ENCODE data around the gene AP1S2.
"Not testable (repeated sequence)": the region's sequence is repeated elsewhere in the genome, so short reads cannot be mapped to it uniquely, and the experiment has no call there.

AP1S2 gene

GRCh38 chrX:15854080-15854655 is 445 bp downstream of the AP1S2 start:
- H3K36me3 ChIP-seq (ENCODE audit: insufficient read depth, low read depth, low read length): peaks cover 48% of the 10 kb centered on the region
- H3K27ac ChIP-seq (ENCODE audit: low read length): peak overlapping the region; percentile 94
- H3K9me3 ChIP-seq (ENCODE audit: insufficient read depth, low read depth, low read length): no peaks in the 10 kb centered on the region
- peak overlapping the region; percentile 96 for H3K9ac ChIP-seq (ENCODE audit: low read depth, low read length)
- H3K4me3 ChIP-seq (ENCODE audit: low read length): peak overlapping the region; percentile 97
- H3K4me1 ChIP-seq (ENCODE audit: insufficient read depth, low read length): peaks cover 16% of the 10 kb centered on the region; the same call in 1 of the 2 replicates
- H3K27me3 ChIP-seq (ENCODE audit: insufficient read depth, low read length): no peaks in the 10 kb centered on the region

GRCh38 chrX:15853586-15854079 is 980 bp downstream of the AP1S2 start:
- Histone ChIP-seq H3K4me1 (ENCODE audit: insufficient read depth, low read length) (peaks cover 16% of the 10 kb centered on the region; the same call in 1 of the 2 replicates), H3K27ac (ENCODE audit: low read length) (peak overlapping the region; percentile 94), H3K36me3 (ENCODE audit: insufficient read depth, low read depth, low read length) (peaks cover 54% of the 10 kb centered on the region), H3K4me3 (ENCODE audit: low read length) (peak overlapping the region; percentile 97), H3K9me3 (ENCODE audit: insufficient read depth, low read depth, low read length) (no peaks in the 10 kb centered on the region), H3K9ac (ENCODE audit: low read depth, low read length) (peak overlapping the region; percentile 96), H3K27me3 (ENCODE audit: insufficient read depth, low read length) (no peaks in the 10 kb centered on the region)

GRCh38 chrX:15849555-15849954 is 5.1 kb downstream of the AP1S2 start:
- no peaks in the 10 kb centered on the region for H3K9me3 ChIP-seq (ENCODE audit: insufficient read depth, low read depth, low read length)

GRCh38 chrX:15848576-15848975 is 6.0 kb downstream of the AP1S2 start:
- Histone ChIP-seq H3K27me3 (ENCODE audit: insufficient read depth, low read length) (no peaks in the 10 kb centered on the region), H3K4me3 (ENCODE audit: low read length) (0 out of 2 replicates have a peak overlapping the region, but pooled peaks have one; percentile 6), H3K9me3 (ENCODE audit: insufficient read depth, low read depth, low read length) (no peaks in the 10 kb centered on the region), H3K4me1 (ENCODE audit: insufficient read depth, low read length) (peaks cover 7% of the 10 kb centered on the region; the same call in 1 of the 2 replicates), H3K9ac (ENCODE audit: low read depth, low read length) (peak overlapping the region; percentile 21; the same call in 1 of the 2 replicates), H3K36me3 (ENCODE audit: insufficient read depth, low read depth, low read length) (peaks cover 100% of the 10 kb centered on the region), H3K27ac (ENCODE audit: low read length) (no peak overlapping the region)

More at GRCh38 chrX:15849555-15849954, 5.1 kb downstream of the AP1S2 start:
- Histone ChIP-seq H3K4me3 (ENCODE audit: low read length) (peak overlapping the region; percentile 97; the same call in 1 of the 2 replicates), H3K36me3 (ENCODE audit: insufficient read depth, low read depth, low read length) (peaks cover 94% of the 10 kb centered on the region), H3K27me3 (ENCODE audit: insufficient read depth, low read length) (no peaks in the 10 kb centered on the region), H3K9ac (ENCODE audit: low read depth, low read length) (peak overlapping the region; percentile 41; the same call in 1 of the 2 replicates), H3K27ac (ENCODE audit: low read length) (no peak overlapping the region), H3K4me1 (ENCODE audit: insufficient read depth, low read length) (peaks cover 7% of the 10 kb centered on the region; the same call in 1 of the 2 replicates)

- Histone ChIP-seq H3K9me3 (ENCODE audit: insufficient read depth, low read depth, low read length) (no peaks in the 10 kb centered on the region), H3K4me1 (ENCODE audit: insufficient read depth, low read length) (no peaks in the 10 kb centered on the region), H3K4me3 (ENCODE audit: low read length) (no peak overlapping the region), H3K9ac (ENCODE audit: low read depth, low read length) (no peak overlapping the region), H3K36me3 (ENCODE audit: insufficient read depth, low read depth, low read length) (peaks cover 97% of the 10 kb centered on the region), H3K27ac (ENCODE audit: low read length) (no peak overlapping the region), H3K27me3 (ENCODE audit: insufficient read depth, low read length) (no peaks in the 10 kb centered on the region)
Observed at GRCh38 chrX:15843960-15844359, 10.7 kb downstream of the AP1S2 start.

- H3K27me3 ChIP-seq (ENCODE audit: insufficient read depth, low read length): no peaks in the 10 kb centered on the region
- no peak overlapping the region for H3K27ac ChIP-seq (ENCODE audit: low read length)
- no peak overlapping the region for H3K9ac ChIP-seq (ENCODE audit: low read depth, low read length)
- no peaks in the 10 kb centered on the region for H3K4me1 ChIP-seq (ENCODE audit: insufficient read depth, low read length)
- peaks cover 94% of the 10 kb centered on the region for H3K36me3 ChIP-seq (ENCODE audit: insufficient read depth, low read depth, low read length)
- H3K4me3 ChIP-seq (ENCODE audit: low read length): no peak overlapping the region
- no peaks in the 10 kb centered on the region for H3K9me3 ChIP-seq (ENCODE audit: insufficient read depth, low read depth, low read length)
Observed at GRCh38 chrX:15841853-15842516, 12.6 kb downstream of the AP1S2 start.

GRCh38 chrX:15838017-15838416 is 16.6 kb downstream of the AP1S2 start:
- Histone ChIP-seq H3K27ac (ENCODE audit: low read length) (no peak overlapping the region), H3K4me3 (ENCODE audit: low read length) (no peak overlapping the region), H3K9ac (ENCODE audit: low read depth, low read length) (no peak overlapping the region), H3K4me1 (ENCODE audit: insufficient read depth, low read length) (peaks cover 4% of the 10 kb centered on the region; the same call in 1 of the 2 replicates), H3K9me3 (ENCODE audit: insufficient read depth, low read depth, low read length) (no peaks in the 10 kb centered on the region), H3K27me3 (ENCODE audit: insufficient read depth, low read length) (no peaks in the 10 kb centered on the region), H3K36me3 (ENCODE audit: insufficient read depth, low read depth, low read length) (peaks cover 77% of the 10 kb centered on the region)

- no peak overlapping the region for H3K27ac ChIP-seq (ENCODE audit: low read length)
- H3K4me3 ChIP-seq (ENCODE audit: low read length): no peak overlapping the region
- peaks cover 58% of the 10 kb centered on the region for H3K36me3 ChIP-seq (ENCODE audit: insufficient read depth, low read depth, low read length)
Observed at GRCh38 chrX:15834827-15835595, 19.6 kb downstream of the AP1S2 start.

GRCh38 chrX:15834053-15834452 is 20.6 kb downstream of the AP1S2 start:
- H3K9me3 ChIP-seq (ENCODE audit: insufficient read depth, low read depth, low read length): no peaks in the 10 kb centered on the region
- H3K4me3 ChIP-seq (ENCODE audit: low read length): no peak overlapping the region
- no peak overlapping the region for H3K27ac ChIP-seq (ENCODE audit: low read length)
- H3K9ac ChIP-seq (ENCODE audit: low read depth, low read length): no peak overlapping the region
- H3K36me3 ChIP-seq (ENCODE audit: insufficient read depth, low read depth, low read length): peaks cover 59% of the 10 kb centered on the region
- no peaks in the 10 kb centered on the region for H3K27me3 ChIP-seq (ENCODE audit: insufficient read depth, low read length)
- peaks cover 4% of the 10 kb centered on the region; the same call in 1 of the 2 replicates for H3K4me1 ChIP-seq (ENCODE audit: insufficient read depth, low read length)

More at GRCh38 chrX:15834827-15835595, 19.6 kb downstream of the AP1S2 start:
- no peak overlapping the region for H3K9ac ChIP-seq (ENCODE audit: low read depth, low read length)
- H3K9me3 ChIP-seq (ENCODE audit: insufficient read depth, low read depth, low read length): no peaks in the 10 kb centered on the region
- no peaks in the 10 kb centered on the region for H3K27me3 ChIP-seq (ENCODE audit: insufficient read depth, low read length)
- peaks cover 4% of the 10 kb centered on the region; the same call in 1 of the 2 replicates for H3K4me1 ChIP-seq (ENCODE audit: insufficient read depth, low read length)

- H3K4me1 ChIP-seq (ENCODE audit: insufficient read depth, low read length); H3K4me3 ChIP-seq (ENCODE audit: low read length); H3K27me3 ChIP-seq (ENCODE audit: insufficient read depth, low read length); H3K9ac ChIP-seq (ENCODE audit: low read depth, low read length); H3K27ac ChIP-seq (ENCODE audit: low read length); H3K9me3 ChIP-seq (ENCODE audit: insufficient read depth, low read depth, low read length): not testable (repeated sequence)
- H3K36me3 ChIP-seq (ENCODE audit: insufficient read depth, low read depth, low read length): peaks cover 54% of the 10 kb centered on the region
Observed at GRCh38 chrX:15831347-15831746, 23.3 kb downstream of the AP1S2 start.

GRCh38 chrX:15829217-15829616 is 25.4 kb downstream of the AP1S2 start:
- Histone ChIP-seq H3K4me3 (ENCODE audit: low read length) (no peak overlapping the region), H3K27me3 (ENCODE audit: insufficient read depth, low read length) (no peaks in the 10 kb centered on the region), H3K9me3 (ENCODE audit: insufficient read depth, low read depth, low read length) (no peaks in the 10 kb centered on the region), H3K27ac (ENCODE audit: low read length) (no peak overlapping the region), H3K4me1 (ENCODE audit: insufficient read depth, low read length) (peaks cover 4% of the 10 kb centered on the region; the same call in 1 of the 2 replicates), H3K9ac (ENCODE audit: low read depth, low read length) (no peak overlapping the region), H3K36me3 (ENCODE audit: insufficient read depth, low read depth, low read length) (peaks cover 49% of the 10 kb centered on the region)

Measured in iPS-20b (cell line).